HT-29 (cell line): ENCODE results near the gene MAN1B1. TPM values are rescaled to one million over a fixed set of nuclear protein-coding genes. Genes with fewer than 3 reads are reported as not detected.
A peak's percentile ranks its signal among the peaks of the same experiment; 100 is the strongest.
"Not testable (repeated sequence)": the region's sequence is repeated elsewhere in the genome, so short reads cannot be mapped to it uniquely, and the experiment has no call there.

ENCODE experiments used
- DNase-seq: peaks from one replicate; pipeline ENCODE4 v3.0.0-alpha.2; 2015; ENCODE audit warnings: low spot score
- total RNA-seq: library from RNA; depleted of rRNA; stranded (reverse); fragments of >200 nt; shearing (Covaris generic); gene quantifications from 2 replicates; pipeline ENCODE4 v1.2.3, GENCODE V29; 2014

The MAN1B1 gene
- total RNA-seq, 1 experiment from 2014 or later, result 104 TPM

GRCh38 chr9:137052998-137053943 lies 33.5 kb upstream of the MAN1B1 start:
- DNase-seq, result no peak

GRCh38 chr9:137053944-137054931 lies 32.5 kb upstream of the MAN1B1 start, which contains the start of gene ENTPD2:
TSS of gene ENTPD2 (minus strand) at chr9:137054061. CDS start at chr9:137053997, 64 bp downstream.
- DNase-seq, result peak; percentile 82

DNA sequence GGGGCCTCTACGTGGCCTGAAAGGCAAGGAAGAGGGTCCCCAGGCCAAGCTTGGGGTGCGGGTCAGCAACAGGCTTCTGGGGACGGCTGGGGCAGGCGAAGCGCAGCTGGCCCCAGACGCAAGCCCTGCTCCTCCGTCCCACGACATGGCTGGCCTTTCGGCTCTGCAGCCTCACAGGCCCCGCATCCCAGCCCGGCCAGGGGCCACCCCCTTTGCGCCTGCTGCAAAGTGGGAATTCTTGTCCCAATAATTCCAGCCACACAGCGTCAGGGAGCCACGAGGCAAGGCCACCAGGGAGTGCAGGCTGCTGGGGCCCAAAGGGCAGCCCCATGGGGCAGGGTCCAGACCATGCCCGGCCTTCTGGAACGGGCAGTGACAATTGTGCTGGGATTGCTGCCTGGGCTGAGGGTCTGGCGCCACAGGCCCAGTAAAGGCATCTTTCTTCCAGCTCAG lies 31.8 kb upstream of the MAN1B1 start:
- no peak for DNase-seq

- DNase-seq, result peak; percentile 72
Measured at GRCh38 chr9:137055385-137056364, 31.1 kb upstream of the MAN1B1 start.

DNA sequence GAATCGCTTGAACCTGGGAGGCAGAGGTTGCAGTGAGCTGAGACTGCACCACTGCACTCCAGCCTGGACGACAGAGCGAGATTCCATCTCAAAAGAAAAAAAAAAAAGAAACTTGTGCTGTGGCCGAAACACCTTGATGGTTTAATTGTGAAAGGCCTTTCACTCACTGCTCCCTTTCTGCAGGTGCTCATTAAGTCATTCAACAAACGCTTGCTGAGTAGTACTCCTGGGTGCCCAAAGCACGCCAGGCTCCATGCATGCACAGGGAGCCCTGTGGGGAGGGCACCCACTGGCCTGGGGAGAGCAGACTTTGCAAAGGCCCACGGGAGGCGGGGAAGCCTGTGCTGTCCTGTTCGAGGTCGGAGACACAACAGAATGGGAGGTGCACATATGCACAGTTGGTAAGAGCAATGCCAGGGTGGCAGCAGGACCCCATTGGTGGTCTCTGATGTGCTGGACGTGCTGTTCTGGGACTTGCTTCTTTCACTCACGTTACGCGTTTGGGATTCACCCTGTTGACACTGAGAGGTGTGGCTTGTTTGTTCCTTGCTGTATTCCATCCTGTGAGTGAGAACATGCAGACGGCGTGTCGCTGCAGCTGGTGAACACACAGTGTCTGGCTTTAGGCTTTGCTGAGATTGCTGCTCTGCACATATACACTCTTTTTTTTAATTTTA lies 29.9 kb upstream of the MAN1B1 start:
- DNase-seq, result no peak

GRCh38 chr9:137057545-137057944 lies 29.2 kb upstream of the MAN1B1 start:
- no peak for DNase-seq

DNA sequence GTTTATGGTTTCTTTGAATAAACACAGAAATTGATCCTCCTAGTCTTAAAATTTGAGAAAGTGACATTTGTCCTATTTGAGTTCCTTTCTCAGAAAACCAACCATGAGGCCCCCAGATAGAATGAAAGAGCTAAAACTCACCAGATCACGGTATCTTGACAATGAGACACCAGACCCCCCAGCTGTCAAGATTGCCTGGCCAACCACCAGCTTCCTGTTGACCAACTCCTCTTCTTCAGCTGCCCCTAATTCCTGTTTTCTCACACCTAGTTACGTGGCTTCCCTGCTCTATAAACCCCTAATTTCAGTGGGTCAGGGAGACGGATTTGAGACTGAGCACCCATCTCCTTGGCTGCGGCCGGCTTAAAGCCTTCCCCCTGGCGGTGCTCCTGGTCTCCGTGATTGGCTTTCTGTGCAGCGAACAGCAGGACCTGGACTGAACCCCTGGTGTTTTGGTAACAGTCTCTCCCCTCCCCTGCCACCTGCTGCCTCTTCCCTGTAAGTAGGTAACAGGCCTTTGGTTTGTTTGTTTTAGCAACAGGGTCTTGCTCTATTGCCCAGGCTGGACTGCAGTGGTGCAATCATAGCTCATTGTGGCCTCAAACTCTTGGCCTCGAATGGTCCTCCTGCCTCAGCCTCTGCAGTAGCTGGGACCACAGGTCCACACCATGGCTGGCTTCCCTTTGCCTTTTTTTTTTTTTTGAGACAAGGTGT lies 28.1 kb upstream of the MAN1B1 start:
- no peak for DNase-seq

GRCh38 chr9:137062384-137062783 lies 24.4 kb upstream of the MAN1B1 start:
- DNase-seq, result no peak

DNA sequence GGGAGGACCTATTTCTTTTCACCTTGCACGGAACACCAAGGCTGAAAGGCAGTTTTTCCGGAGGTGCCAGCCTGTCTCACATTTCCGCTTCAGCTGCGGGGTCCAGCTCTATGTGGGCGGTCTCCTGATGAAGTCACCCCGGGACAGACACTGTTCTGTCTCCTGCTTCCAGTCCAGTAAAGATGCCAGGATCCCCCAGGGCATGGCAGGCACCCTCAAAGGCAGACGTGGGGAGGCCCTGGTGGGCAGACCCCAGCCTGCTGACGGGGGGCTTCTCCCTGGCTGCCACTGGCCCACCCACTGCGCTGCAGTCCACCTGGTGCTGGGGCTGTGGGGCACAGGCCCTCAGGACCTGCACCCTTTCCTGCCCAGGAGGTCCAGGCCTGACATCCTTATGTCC lies 24.0 kb upstream of the MAN1B1 start:
- DNase-seq, result not testable (repeated sequence)

DNA sequence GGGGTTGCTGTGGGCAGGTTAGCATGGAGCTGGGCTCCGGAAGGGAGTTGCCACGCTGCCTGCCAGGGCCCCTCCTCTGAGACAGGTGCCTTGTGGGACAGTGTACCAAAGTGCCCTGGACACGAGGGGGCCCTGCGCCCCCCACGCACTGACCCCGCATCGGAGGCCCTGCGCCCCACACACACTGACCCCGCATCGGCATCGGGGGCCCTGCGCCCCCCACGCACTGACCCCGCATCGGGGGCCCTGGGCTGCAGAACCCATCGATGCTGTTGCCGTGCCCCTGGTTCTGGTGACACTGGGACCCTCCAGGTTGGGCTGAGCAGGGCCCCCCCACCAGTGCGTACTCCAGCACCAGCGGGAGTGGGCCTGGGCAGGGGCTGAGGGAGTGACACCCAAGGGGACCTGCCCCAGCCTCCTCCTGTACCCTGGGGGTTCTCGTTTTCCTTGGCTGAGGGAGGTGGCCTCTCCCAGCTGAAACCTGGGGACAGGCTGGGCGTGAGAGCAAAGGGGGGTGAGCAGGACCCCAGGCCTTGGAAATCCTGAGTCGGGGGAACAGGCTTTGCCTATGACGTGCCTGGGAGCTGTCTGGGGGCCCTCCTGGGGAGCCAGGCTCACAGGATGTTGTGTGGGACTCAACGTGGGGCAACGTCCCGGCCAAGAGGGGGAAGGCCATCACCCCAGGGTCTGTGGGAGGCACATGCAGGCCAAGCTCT lies 23.3 kb upstream of the MAN1B1 start:
- DNase-seq, result no peak

DNA sequence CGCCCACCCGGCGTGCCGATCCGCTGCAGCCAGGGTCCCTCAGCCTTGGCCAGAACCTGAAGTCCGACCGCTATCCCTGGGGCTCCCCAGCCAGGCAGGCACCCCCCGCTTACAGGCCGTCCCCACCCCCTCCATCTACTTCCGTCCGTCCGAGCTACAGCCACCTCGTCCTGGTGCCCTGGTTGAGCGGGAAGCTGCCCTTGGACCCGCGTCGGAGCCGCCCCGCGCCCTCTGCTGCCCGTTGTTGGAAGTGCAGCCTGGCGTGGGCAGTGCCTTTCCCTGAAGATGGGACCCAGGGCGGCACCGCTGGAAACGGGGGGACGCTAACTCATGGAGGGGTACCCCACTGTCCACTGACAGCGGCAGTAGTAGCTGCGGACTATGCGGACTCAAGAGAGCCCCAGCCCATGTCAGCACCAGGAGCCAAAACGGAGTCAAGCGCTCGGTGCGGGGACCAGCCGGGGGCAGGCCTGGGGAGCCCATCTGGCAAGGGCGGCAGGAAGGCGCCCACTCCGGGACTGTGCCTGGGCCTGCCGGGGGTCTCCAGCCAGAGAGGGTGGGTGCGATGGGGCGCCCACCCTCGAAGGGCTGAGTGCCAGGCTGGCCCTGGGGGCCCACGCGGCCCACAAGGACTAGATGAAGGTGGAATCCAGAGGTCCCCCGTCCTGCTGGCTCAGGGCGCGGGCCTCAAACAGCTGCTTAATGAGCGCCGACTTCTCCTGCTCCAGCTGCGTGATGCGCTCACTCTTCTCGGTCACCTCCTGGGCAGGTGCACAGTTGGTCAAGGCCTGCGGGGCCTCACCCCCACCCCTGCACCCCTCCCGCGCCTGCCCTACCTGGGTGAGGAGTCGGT lies 22.5 kb upstream of the MAN1B1 start:
- DNase-seq, result peak; percentile 67

- DNase-seq, result no peak
Measured at GRCh38 chr9:137064880-137065164, 22.0 kb upstream of the MAN1B1 start.

GRCh38 chr9:137065336-137065967 lies 21.3 kb upstream of the MAN1B1 start:
- no peak for DNase-seq

- no peak for DNase-seq
Measured at GRCh38 chr9:137066096-137066861, 20.5 kb upstream of the MAN1B1 start.

DNA sequence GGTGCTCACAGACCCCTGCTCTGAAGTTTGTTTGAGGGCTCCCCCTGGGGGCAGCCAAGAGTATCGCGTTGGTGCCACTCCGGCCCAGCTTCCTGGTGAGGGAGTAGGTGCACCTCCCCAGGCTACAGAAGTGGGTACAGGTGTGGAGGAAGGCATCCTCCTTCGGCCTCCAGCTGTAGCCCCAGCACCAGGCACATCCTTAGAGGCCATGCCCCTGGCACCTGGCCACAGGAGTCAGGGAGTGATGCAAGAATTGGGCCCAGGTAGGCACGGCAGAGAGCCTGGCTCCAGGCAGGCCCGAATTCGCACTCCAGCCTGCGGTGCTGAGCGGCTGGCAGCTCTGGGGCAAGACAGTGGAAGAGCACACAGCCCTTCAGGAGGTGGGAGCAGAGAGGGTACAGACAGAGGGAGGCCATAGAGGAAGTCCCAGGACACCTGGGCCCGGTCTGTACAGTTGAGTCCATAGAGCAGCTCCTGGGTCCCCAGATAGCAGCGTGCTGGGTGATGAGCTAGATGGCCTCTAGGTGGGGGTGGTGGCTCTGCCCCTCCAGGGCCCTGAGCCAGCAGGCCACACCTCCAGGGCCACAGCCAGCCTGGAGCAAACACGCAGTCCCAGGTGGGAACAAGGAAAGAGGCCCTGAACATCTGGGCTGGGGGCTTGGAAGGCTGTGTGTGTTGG lies 18.8 kb upstream of the MAN1B1 start:
- peak; percentile 90 for DNase-seq
